ENCODE measurements around the gene TACO1. TPM values are rescaled to one million over a fixed set of nuclear protein-coding genes. Genes with fewer than 3 reads are reported as not detected.

The TACO1 gene
- total RNA-seq, 1 experiment from 2014 or later = 39.0 TPM

- Histone ChIP-seq H3K27ac (ENCODE audit: low read depth, low read length, poor library complexity, severe bottlenecking) (no peak overlapping the region), H3K27me3 (replicated peaks; ENCODE audit: insufficient read depth, low read depth, low read length, poor library complexity) (no peaks in the 10 kb centered on the region), H3K9me3 (ENCODE audit: low read depth, low read length, poor library complexity, severe bottlenecking) (no peaks in the 10 kb centered on the region), H3K36me3 (ENCODE audit: insufficient read depth, low read length, poor library complexity, severe bottlenecking) (no peaks in the 10 kb centered on the region), H3K4me1 (ENCODE audit: insufficient read depth, low read length, poor library complexity, severe bottlenecking) (peaks cover 3% of the 10 kb centered on the region), H3K4me3 (ENCODE audit: low read depth, low read length, poor library complexity, severe bottlenecking) (no peak overlapping the region)
- ChIA-PET CTCF (no interaction called here), POLR2A (ENCODE audit: low non-redundant PET) (interaction anchor here (0.8 to 1.1 kb wide), 2 partner anchors 109 to 378 kb away, joined by 3 to 5 read pairs; no protein-coding TSS in a partner anchor)
- intact Hi-C loops (cut with micrococcal nuclease; ENCODE audit: unreplicated experiment) = no loop called here
- no peak for TF ChIP-seq EZH2 (IDR thresholded peaks at IDR 0.05; ENCODE audit: borderline replicate concordance, low read depth, low read length, poor library complexity, severe bottlenecking)
- TF ChIP-seq, protein P1, sequence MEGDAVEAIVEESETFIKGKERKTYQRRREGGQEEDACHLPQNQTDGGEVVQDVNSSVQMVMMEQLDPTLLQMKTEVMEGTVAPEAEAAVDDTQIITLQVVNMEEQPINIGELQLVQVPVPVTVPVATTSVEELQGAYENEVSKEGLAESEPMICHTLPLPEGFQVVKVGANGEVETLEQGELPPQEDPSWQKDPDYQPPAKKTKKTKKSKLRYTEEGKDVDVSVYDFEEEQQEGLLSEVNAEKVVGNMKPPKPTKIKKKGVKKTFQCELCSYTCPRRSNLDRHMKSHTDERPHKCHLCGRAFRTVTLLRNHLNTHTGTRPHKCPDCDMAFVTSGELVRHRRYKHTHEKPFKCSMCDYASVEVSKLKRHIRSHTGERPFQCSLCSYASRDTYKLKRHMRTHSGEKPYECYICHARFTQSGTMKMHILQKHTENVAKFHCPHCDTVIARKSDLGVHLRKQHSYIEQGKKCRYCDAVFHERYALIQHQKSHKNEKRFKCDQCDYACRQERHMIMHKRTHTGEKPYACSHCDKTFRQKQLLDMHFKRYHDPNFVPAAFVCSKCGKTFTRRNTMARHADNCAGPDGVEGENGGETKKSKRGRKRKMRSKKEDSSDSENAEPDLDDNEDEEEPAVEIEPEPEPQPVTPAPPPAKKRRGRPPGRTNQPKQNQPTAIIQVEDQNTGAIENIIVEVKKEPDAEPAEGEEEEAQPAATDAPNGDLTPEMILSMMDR (conservative IDR thresholded peaks at IDR 0.05; ENCODE audit: low read depth, low read length) = no peak
- DNase-seq (ENCODE audit: low spot score) = no peak
- BruUV-seq (replicated peaks) = no TSS peak
Observed at GRCh38 chr17:63568563-63568962, 32.1 kb upstream of the TACO1 start.

- no TSS peak for BruUV-seq (replicated peaks)
- no peaks in the 10 kb centered on the region for H3K27me3 ChIP-seq (replicated peaks; ENCODE audit: insufficient read depth, low read depth, low read length, poor library complexity)
- H3K36me3 ChIP-seq (ENCODE audit: insufficient read depth, low read length, poor library complexity, severe bottlenecking) = no peaks in the 10 kb centered on the region
- ChIA-PET CTCF (no interaction called here), POLR2A (ENCODE audit: low non-redundant PET) (no interaction called here)
- no peak for TF ChIP-seq EZH2 (IDR thresholded peaks at IDR 0.05; ENCODE audit: borderline replicate concordance, low read depth, low read length, poor library complexity, severe bottlenecking)
- peaks cover 3% of the 10 kb centered on the region for H3K4me1 ChIP-seq (ENCODE audit: insufficient read depth, low read length, poor library complexity, severe bottlenecking)
- no peak overlapping the region for H3K4me3 ChIP-seq (ENCODE audit: low read depth, low read length, poor library complexity, severe bottlenecking)
- intact Hi-C loops (cut with micrococcal nuclease; ENCODE audit: unreplicated experiment) = no loop called here
- no peaks in the 10 kb centered on the region for H3K9me3 ChIP-seq (ENCODE audit: low read depth, low read length, poor library complexity, severe bottlenecking)
- H3K27ac ChIP-seq (ENCODE audit: low read depth, low read length, poor library complexity, severe bottlenecking) = no peak overlapping the region
- DNase-seq (ENCODE audit: low spot score) = peak; percentile 41
Observed at GRCh38 chr17:63571632-63572310, 28.9 kb upstream of the TACO1 start.

GRCh38 chr17:63573634-63574033 is 27.1 kb upstream of the TACO1 start:
- POLR2A ChIA-PET (ENCODE audit: low non-redundant PET) = no interaction called here
- no TSS peak for BruUV-seq (replicated peaks)
- intact Hi-C loops (cut with micrococcal nuclease; ENCODE audit: unreplicated experiment) = no loop called here

More at GRCh38 chr17:63573634-63574033, 27.1 kb upstream of the TACO1 start:
- H3K27ac ChIP-seq (ENCODE audit: low read depth, low read length, poor library complexity, severe bottlenecking) = no peak overlapping the region
- peaks cover 3% of the 10 kb centered on the region for H3K4me1 ChIP-seq (ENCODE audit: insufficient read depth, low read length, poor library complexity, severe bottlenecking)
- TF ChIP-seq, protein P1 (conservative IDR thresholded peaks at IDR 0.05; ENCODE audit: low read depth, low read length) = peak; percentile 37
- no peak for TF ChIP-seq EZH2 (IDR thresholded peaks at IDR 0.05; ENCODE audit: borderline replicate concordance, low read depth, low read length, poor library complexity, severe bottlenecking)
- no peaks in the 10 kb centered on the region for H3K27me3 ChIP-seq (replicated peaks; ENCODE audit: insufficient read depth, low read depth, low read length, poor library complexity)
- H3K4me3 ChIP-seq (ENCODE audit: low read depth, low read length, poor library complexity, severe bottlenecking) = no peak overlapping the region
- CTCF ChIA-PET = interaction anchor here (2.5 kb wide), 1 partner anchor 148 kb away, joined by 10 read pairs; no protein-coding TSS in a partner anchor
- no peaks in the 10 kb centered on the region for H3K9me3 ChIP-seq (ENCODE audit: low read depth, low read length, poor library complexity, severe bottlenecking)
- DNase-seq (ENCODE audit: low spot score) = no peak
- no peaks in the 10 kb centered on the region for H3K36me3 ChIP-seq (ENCODE audit: insufficient read depth, low read length, poor library complexity, severe bottlenecking)
